C1 segment of cervical spinal cord (tissue), 14 donors: ENCODE data around the gene MCF2L.

ENCODE experiments used
- DNase-seq, 14 donors: peaks; one replicate each; lab custom pipeline; 2025; lab: John Stamatoyannopoulos, UW

MCF2L gene

DNA sequence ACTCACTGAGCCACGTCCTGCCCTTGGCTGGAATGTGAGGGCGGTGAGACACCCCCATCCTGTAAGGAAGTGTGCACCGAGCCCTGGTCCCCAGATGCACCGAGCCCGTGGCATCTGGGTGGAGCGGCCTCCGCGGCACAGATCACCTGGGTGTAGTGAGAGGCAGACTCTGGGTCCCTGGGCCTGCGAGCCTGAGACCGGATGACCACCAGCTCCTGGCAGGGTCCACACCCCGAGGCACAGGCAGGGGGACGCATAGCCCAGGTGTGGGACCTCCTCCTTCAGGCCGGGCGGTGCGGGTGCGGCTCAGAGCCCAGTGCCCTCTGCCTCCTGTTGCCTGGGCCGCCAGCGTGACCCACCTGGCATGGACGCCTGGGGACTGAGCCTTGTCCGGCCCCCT is 12.4 kb downstream of the MCF2L start:
- no peak for DNase-seq

DNA sequence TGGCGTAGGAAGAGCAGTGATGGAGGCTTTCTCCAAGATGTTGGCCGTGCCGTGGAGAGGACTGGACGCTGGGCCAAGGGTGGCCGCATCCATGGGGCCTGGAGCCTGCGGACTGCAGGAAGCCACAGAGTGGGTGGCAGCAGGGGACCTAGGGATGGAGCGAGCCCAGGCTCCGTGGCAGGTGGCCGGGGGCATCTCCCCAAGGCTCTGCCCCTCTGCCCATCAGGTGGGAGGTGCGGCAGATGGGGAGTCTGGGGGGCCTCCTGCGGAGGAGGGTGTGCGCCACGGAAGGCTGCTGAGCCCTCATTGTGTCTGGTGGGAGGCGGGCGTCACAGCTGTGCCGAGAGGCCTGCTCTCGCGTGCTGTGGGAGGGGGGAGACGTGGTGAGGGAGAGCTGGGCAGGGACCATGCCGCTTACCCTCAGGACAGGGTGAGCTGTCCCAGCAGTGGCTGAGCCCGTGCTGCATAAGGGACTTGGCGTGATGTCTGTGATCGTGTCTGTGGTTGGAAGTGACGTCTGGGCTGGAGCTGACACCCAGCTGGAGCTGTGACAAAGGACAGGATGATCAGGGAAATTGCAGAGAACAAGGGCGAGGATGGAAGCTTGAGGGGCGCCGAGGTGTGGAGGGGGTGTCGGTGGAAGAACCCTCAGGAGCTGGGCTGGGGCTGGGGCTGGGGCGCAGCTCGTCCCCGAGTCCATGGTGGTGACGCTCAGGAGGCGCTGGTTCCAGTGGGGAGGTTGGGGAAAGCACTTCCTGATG is 13.4 kb downstream of the MCF2L start:
- DNase-seq, result no peak

DNA sequence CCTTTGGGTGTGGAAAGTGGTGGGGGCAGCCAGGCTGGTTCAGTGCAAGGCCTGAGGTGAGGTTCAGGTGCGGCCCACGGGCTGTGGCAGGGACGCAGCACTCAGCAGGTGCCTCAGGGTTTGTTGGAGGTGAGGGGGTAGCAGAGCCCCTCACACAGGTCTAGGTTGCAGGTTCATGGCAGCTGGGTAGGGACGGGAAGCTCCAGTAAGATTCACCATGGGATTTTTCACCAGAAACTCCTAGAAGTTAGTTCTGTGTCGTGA is 14.0 kb downstream of the MCF2L start:
- no peak for DNase-seq

DNA sequence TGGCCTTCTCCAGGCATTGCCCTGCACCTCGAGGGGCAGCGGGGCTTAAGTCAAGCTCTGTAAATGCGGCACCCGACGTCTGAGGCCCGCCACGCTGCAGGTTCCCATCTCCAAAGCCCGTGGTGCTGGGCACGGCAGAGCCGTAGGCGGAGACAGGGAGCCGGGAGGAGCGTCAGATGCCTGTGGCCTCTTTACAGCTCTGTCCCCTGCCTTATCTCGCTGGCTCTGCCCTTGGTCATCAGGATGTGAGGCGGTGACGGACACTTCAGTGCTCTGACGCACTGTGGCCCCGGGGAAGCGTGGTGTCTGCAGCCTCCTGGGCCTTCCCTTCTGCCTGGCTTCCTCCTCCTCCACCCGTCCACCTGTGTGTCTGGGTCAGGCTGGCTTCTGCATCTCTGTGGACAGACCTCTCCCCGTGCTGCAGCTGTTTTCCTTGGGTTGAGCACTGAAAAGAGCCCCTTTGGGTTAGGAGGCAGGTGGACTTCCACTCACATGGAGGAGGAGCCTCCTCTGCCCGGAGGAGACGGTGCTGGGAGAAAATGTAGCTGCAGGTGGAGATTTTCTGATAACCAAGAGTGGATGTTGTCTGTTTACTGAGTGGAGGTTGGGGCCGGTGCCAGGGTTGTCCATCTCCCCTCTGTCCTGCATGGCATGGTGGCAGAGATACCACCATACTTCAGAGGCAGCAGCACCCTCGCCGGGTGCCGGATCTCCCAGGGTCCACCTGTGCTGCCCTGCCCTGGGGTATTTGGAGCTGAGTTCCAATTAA is 14.6 kb downstream of the MCF2L start:
- no peak for DNase-seq

DNA sequence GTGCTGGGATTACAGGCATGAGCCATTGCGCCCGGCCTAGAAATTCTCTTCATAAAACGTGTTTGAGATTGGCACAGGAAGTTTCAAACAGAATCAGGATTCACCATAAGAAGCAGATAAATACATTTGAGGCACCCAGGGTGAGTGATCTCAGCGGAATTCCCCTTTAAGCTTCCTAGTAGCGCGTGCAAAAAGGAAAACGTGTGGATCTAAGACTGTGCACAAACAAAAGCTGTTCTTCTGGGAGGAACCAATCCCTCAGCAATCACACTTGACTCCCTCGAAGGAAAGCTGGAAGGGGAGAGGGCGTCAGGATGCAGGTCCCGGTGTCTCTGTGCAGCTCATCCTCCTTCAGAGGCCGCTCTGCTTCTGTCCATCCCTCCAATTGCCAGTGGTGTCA is 15.5 kb downstream of the MCF2L start:
- no peak for DNase-seq

DNA sequence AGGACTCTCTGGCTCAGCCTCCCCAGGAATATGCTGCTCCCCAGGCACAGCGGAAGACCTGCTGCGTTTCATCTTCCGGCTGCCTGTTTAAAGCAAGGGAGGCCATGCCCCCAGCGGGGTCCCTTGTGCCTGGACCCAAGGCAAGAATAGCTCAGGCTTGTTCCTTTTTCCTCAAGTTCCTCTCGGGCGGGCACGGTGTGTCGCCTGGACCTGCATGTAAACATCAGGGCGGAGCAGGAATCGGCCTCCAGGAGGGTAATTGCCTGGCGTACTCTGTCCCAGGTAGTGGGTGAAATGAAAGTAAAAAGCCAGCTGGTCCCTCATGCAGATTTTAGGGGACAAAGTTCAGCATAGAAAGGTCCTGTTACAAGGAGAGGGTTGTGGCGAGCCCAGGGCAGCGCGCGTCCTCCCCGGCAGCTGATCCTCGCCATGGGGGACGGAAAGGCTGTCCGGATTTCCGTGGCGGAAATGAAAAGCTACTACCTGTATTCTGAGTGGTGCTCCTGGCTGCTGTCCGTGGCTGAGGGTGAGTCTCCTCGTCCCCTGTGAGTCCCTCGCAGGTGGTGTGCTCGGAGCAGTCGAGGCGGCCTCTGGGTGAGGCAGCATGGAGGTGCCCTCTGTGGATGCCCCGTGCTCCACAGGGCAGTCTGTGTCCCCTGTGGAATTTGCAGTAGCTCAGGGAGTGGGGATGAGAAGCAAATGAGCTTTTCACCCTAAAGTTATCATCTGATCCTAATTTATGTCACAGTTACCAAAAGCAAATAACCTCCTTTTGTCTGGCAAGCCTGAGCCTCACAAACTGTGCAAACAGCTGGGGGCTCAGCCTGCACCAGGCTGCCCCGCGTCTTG is 16.2 kb downstream of the MCF2L start:
- peak in 3 of 14 donors; percentile 29 to 35 (median 29) for DNase-seq

DNA sequence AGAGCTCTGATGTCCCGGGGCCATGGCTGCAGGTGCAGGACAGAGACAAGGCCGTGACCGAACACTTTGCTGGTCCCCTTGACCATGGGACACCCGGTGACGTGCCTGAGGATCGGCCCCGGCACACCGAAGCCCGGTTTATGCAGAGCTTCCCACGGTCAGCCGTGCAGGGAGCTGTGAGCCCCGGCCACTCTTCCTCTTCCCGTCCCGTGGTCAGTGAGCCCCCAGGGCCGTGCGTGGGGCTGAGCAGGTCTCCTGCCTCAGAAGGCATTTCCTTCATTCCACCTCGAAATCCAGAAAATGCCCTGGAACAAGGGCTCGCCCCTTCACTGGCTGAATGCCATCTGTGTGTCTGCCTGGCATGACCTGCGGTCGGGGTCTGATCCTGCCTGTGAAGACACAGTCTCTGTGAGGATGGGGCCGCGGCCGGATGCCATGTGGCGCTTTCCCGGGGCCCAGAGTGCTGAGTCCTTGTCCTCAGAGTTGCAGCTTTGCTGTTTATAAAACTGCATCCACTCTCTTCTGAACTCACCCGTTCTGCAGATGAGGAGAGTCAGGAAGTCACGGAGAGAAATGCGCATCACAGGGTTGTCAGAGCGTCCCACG is 16.9 kb downstream of the MCF2L start:
- no peak for DNase-seq

DNA sequence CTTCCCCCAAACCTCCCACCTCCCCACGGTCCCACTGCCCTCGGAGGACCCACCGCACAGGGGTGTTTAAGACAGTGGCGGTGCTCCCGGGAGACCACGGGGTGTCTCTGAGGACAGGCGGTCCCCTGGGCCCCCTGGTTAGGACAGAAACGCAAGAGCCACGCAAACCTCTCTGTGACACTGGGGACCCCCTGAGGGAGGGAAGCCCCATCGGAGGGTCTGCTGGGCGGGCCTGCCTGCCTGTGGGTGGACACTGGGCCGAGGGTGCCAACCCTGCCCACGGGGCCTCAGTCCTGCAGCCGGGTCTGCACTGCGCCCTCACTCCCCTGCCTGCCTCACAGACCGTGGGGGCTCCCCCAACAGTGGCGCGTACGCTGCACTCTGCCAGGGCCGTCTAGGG is 17.5 kb downstream of the MCF2L start:
- DNase-seq, result no peak

DNA sequence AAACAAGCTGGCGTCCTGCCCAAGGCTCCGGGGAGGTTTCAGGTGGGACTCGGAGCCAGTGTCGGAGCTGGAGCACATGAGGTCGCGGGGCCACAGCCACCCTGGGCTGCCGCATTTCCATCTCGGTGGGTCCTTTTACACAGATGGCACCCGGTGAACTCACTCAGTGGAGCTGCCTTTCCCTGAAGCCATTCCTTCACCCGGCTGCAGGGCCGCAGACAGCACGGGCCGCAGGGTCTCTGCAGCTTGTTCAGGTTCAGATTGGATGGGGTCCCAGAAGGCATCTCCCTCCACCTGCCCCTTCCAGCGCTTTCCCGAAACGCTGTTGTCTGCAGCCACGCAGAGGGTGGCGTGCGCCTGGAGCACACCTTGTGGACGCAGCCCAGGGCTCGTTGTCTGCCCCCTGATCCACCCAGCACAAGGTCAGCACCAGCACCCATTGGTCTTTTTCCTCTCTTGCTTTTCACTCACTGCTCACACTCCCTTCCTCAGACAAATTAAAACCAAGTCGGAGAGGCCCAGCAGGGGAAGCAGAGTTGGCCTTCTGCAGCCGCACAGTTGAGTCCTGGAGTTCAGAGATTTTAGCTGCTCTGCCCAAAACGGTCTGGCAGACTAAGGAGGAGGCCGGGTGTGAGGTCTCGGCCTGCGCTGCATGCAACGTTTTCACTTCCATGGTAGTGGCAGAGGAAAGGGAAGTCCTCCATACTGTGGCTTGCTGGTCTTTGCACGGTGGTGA is 18.1 kb downstream of the MCF2L start:
- DNase-seq, result peak in 1 of 14 donors; percentile 29

DNA sequence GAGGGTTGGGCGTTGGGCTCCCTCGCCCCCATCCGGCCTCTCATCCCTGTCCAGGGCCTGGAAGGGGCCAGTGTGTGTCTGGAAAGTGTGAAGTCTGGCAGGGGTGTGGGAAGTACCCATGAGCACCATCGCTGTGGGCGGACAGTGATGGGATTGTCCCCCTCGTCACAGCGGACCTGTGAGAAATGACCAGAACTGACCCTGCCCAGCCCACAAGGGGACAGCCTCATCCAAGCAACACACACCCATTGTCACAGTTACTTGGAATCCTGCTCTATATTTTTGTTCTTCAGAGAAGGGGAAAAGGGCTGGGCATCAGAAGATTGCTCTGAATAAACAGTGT is 18.6 kb downstream of the MCF2L start:
- no peak for DNase-seq

DNA sequence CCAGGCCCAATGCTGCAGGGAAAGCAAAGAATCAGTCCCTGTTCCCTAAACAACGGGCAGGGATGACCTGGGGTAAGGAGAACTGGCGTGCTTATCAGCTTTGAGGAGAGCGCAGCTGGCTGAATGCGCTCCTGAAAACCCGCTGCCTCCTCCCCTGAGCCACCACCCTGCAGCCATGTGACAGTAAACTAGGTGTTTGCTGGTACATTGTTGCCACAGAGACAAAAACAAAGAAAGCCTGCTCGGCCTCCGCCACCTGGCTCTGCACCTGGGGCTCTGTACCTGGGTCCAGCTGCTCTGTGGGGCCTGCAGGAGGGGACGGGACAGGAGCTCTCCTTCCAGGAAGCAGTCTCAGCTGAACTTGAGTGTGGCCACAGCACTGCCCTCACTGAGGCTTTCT is 21.8 kb downstream of the MCF2L start:
- DNase-seq, result no peak

DNA sequence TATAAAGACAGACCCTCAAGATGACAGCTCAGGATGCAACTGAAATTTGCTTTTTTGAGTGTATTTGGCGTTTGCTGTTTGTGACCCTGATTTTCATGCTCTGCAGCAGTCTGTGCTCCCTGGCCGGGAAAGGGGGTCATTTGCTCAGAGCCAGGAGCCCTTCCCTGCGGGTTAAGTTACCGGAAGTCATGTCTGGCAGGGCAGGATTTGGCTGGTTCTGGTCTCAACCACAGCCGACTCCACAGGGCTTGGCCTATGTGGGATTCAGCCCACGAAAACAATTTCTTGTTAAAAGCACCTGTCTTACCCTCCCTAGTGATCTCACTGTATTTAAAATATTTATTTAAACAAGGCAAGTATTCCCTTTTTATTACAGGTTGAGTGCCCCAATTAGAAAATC is 22.6 kb downstream of the MCF2L start:
- no peak for DNase-seq

DNA sequence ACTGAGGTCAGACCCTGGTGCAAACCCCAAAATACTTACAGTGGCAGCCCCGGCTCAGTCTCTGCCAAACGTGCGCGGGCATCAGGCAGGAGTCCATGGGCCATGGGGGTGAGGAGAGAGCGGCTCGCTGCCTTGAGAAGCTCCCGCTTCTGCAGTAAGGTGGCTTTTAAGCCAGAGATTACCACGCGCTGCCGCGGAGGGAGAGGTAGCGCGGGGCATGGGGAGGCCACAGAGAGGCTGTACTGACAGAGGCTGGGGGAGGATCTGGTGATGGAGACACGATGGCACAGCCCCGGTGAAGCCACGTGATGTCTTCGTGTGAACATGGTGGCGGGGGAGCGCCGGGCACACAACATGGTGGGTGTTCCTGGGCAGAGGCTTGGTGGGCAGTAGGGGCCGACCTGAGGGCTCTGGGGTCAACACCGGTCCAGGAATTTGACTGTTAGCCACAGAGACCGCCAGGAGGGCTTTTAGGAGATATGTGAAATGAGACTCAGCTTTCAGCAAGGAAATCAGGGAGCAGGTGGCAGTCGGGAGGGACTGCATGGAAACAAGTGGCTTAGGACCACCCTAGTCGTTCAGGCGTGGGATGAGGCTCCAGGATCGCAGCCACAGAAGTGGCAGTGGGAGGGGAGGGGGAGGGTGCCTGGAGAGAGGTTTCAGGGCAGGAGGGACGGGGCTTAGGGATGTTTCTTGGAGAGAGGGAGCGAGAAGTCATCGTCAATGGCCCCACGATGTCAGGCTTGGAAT is 24.1 kb downstream of the MCF2L start:
- DNase-seq, result no peak

DNA sequence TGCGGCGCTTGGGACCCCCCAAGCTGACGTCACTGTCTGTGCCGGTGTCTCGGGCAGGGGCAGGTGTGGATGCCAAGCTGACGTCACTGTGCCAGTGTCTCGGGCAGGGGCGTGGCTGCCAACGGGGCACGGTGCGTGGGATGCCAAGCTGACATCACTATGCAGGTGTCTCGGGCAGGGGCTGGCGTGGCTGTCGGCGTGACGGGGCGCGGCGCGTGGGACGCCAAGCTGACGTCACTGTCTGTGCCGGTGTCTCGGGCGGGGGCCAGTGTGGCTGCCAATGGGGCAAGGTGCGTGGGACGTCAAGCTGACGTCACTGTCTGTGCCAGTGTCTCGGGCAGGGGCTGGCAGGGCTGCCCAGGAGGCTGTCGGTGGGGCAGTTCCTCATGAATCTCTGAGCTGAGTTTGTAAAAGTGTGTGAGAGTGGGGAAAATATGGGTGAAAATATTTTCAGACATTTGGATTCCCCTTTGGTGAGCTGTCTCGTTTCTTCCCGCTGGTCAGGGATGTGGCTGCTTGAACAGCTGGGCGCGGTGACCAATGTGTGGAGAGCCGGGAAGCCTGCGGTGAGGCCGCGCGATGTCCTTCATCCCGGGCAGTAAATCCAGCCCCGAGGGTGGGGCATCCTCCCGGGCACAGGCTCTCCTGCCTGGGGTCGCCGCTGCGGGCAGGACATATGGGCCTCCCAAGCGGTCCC is 25.2 kb downstream of the MCF2L start:
- DNase-seq, result no peak

DNA sequence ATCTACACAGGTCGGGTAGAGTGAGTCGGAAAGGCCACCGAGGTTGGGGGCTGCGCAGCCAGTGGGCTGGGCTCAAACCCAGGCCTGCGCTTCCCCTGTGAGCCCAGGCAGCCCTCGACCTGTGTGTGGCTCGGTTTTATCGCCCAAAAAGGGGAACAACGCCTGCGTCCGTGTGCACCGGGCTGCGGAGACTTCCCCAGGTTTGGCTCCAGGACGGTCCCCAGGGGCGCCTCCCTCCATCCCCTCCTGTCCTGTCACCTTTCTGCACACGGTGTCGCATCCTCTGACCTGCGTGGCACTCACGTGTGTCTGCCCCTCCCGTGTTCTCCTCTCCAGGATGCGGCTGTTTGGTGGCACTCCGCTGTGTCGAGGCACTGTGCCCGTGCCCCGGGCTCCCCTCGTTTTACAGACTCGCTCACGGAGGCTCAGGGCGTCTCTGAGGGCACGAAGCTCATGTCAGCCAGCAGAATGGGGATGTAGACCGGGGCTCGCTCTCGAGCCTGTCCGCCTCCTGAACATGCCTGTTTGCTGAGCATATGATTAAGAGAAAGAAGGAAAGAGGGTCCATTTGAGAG is 25.9 kb downstream of the MCF2L start:
- no peak for DNase-seq

DNA sequence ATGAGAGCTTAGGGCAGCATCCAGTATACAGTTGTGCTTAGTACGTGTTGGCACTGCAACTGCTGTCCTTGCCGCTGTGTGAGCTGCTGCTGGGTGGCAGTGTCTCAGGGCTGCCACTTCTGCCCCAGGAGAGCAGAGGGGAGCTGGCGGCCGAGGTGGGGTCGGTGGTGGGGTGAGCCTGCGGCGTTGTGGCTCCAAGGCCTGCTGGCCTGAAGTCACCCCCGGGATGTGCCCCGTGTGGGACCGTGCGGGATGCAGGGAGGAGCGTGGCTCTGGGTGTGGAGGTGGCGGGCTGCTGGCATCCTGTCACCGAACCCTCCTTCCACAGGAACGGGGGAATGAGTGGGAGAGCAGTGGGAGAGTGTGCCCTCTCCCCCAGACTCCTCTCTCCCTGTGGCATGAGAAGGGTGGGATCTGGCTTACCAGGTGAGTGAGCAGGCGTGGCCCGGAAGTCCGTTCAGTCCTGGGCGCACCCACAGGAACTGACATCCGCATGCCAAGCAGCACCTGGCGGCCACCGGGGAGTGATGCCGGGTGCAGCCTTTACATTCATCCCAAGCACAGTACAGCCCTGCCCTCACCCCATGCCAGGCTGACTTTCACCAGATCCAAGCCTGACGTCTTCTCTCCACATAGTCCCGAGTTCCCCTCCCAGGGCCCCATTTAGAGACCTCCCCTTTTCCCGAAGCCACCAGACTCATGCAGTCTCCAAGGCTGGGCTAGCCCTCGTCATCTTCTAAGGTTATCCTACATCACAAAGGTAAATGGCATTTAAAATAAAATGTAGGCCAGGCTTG is 26.6 kb downstream of the MCF2L start:
- DNase-seq, result no peak

DNA sequence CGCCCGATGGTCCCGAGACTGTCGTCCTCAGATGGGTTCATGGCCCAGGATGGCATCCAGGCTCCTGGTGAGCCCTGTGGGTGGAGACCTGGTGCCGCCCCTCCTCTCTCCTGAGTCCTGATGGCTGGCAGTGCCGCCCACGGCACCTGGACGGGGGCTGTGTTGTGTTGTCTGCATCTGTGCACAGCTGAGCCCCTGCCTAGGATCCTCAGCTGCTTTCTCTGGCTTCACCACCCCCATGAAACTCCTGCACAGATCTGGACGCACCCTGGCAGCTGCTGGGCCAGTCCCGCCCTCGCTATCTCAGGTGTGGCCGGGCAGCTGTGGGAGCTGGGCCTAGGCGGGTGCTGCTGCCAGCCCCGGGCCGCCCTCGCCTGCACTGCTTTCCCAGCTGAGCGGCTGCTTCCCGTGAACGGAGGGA is 27.7 kb downstream of the MCF2L start:
- DNase-seq, result no peak

DNA sequence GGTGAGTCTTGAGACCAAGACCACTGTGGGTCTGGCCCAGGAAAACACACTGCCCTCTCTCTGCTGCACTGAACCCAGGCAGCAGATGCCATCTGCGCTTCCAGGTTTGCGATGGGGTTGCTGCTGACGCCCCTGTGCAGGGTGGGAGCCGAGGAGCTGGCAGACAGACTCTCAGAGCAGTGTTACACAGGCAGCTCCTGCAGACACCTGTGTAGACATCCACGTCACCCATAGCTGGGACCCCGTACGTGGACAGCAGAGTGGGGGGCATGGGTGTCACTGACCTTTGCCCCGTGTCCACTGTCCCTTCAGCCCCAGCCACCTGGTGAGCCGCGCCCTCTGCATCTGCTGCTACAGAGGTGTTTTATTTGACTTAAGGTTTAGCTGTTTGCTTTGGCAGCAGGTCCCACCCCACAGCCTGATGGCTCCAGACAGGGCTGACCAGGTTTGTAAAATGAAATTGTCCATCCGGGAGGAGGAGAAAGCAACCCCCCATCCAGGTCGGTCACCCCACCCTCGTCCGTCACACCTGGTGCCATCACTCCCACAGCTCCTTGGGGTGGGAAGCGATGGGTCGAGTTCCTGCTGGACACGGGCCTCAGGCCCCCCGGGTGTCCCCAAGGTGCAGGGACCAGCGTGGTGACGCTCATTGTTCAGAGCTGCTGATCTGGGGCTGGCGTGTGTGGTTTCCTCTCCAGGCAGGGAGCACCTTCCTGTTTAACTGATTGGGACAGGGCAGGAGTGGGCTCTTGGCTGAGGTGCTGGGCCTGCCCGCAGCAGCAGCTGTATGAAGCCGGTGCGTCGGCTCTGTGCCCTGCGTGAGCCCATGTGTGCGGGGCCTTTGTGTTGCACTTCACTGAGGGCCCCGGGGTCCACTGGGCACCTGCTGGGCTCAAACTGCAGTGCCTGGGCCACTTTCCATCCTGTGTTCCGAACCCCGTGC is 28.4 kb downstream of the MCF2L start:
- DNase-seq, result no peak
